Measurements from ENCODE around the gene UBR2. TPM values are rescaled to one million over a fixed set of nuclear protein-coding genes. Genes with fewer than 3 reads are reported as not detected.

Gene UBR2
- total and polyA plus RNA-seq, 9 donors: 10.2 to 29.2 (median 23.7) TPM

GRCh38 chr6:42704937-42705374 lies 141.1 kb downstream of the UBR2 start:
- no peaks in the 10 kb centered on the region for H3K9me3 ChIP-seq
- 73 to 88% (median 79%) methylated on average over 4 of the region's 4 CpGs for WGBS, 3 donors
- no peak overlapping the region for H3K4me3 ChIP-seq
- H3K27ac ChIP-seq: no peak overlapping the region
- H3K36me3 ChIP-seq: no peaks in the 10 kb centered on the region
- DNase-seq: no peak
- no peaks in the 10 kb centered on the region for H3K27me3 ChIP-seq
- TF ChIP-seq EP300 (IDR thresholded peaks at IDR 0.05) (no peak), POLR2A (IDR thresholded peaks at IDR 0.05) (no peak), CTCF (IDR thresholded peaks at IDR 0.05) (no peak)
- peaks cover 5% of the 10 kb centered on the region for H3K4me1 ChIP-seq (ENCODE audit: insufficient read depth)
- intact Hi-C loops (cut with DNase I): no loop called here

GRCh38 chr6:42707595-42707994 lies 143.8 kb downstream of the UBR2 start:
- Histone ChIP-seq H3K36me3 (no peaks in the 10 kb centered on the region), H3K4me3 (no peak overlapping the region), H3K9me3 (no peaks in the 10 kb centered on the region), H3K4me1 (ENCODE audit: insufficient read depth) (peaks cover 5% of the 10 kb centered on the region), H3K27me3 (no peaks in the 10 kb centered on the region), H3K27ac (no peak overlapping the region)
- DNase-seq: no peak
- WGBS, 3 donors: 91 to 92% (median 91%) methylated on average over 7 of the region's 7 CpGs
- intact Hi-C loops (cut with DNase I): no loop called here
- no peak for TF ChIP-seq POLR2A (IDR thresholded peaks at IDR 0.05)
- TF ChIP-seq CTCF (IDR thresholded peaks at IDR 0.05): no peak
- no peak for TF ChIP-seq EP300 (IDR thresholded peaks at IDR 0.05)

GRCh38 chr6:42708096-42708495 lies 144.3 kb downstream of the UBR2 start:
- H3K4me3 ChIP-seq: no peak overlapping the region
- no peaks in the 10 kb centered on the region for H3K9me3 ChIP-seq
- WGBS, 3 donors: 84 to 94% (median 90%) methylated on average over 10 to 11 of the region's 11 CpGs
- no peaks in the 10 kb centered on the region for H3K27me3 ChIP-seq
- H3K27ac ChIP-seq: no peak overlapping the region
- intact Hi-C loops (cut with DNase I): no loop called here
- no peaks in the 10 kb centered on the region for H3K36me3 ChIP-seq
- H3K4me1 ChIP-seq (ENCODE audit: insufficient read depth): peaks cover 5% of the 10 kb centered on the region
- no peak for DNase-seq
- TF ChIP-seq POLR2A (IDR thresholded peaks at IDR 0.05) (no peak), EP300 (IDR thresholded peaks at IDR 0.05) (no peak), CTCF (IDR thresholded peaks at IDR 0.05) (no peak)

GRCh38 chr6:42709871-42710270 lies 146.0 kb downstream of the UBR2 start:
- Histone ChIP-seq H3K4me1 (ENCODE audit: insufficient read depth) (no peaks in the 10 kb centered on the region), H3K36me3 (no peaks in the 10 kb centered on the region), H3K27ac (no peak overlapping the region), H3K27me3 (no peaks in the 10 kb centered on the region), H3K4me3 (no peak overlapping the region), H3K9me3 (no peaks in the 10 kb centered on the region)
- no peak for DNase-seq
- TF ChIP-seq CTCF (IDR thresholded peaks at IDR 0.05): no peak
- TF ChIP-seq POLR2A (IDR thresholded peaks at IDR 0.05): no peak
- no peak for TF ChIP-seq EP300 (IDR thresholded peaks at IDR 0.05)
- intact Hi-C loops (cut with DNase I): no loop called here
- 96 to 98% (median 97%) methylated on average over 6 of the region's 6 CpGs for WGBS, 3 donors

Measured in ovary (tissue), 9 donors.